C4-2B (cell line): Measurements from ENCODE around the gene TNFRSF13B.
"Not testable (repeated sequence)": the region's sequence is repeated elsewhere in the genome, so short reads cannot be mapped to it uniquely, and the experiment has no call there.

Experiments
- CTCF ChIP-seq: fragments of 450-650 bp; conservative IDR thresholded peaks from 2 replicates; pipeline ENCODE4 v1.5.1; 2017; ENCODE audit warnings: mild to moderate bottlenecking
- ZFX ChIP-seq: fragments of 450-650 bp; IDR thresholded peaks from 2 replicates; pipeline ENCODE4 v1.6.1; 2017

- TF ChIP-seq CTCF, ZFX: not testable (repeated sequence)
Observed at GRCh38 chr17:17007891-17008290, 36.0 kb upstream of the TNFRSF13B start.
